Fibroblast of villous mesenchyme (primary cell): ENCODE measurements around the gene ZDHHC1. TPM values are rescaled to one million over a fixed set of nuclear protein-coding genes. Genes with fewer than 3 reads are reported as not detected.
"Not testable (repeated sequence)": the region's sequence is repeated elsewhere in the genome, so short reads cannot be mapped to it uniquely, and the experiment has no call there.

Source experiments
- DNase-seq: peaks from one replicate; pipeline ENCODE4 v3.0.0-alpha.2; 2010; ENCODE audit warnings: low read depth
- H3K4me3 ChIP-seq: 2 replicates; pipeline ENCODE4 v1.5.1; 2011; ENCODE audit warnings: low read depth, mild to moderate bottlenecking, low read length
- small RNA-seq: library from RNA; depleted of rRNA; stranded (forward); fragments of <200 nt; gene quantifications from one replicate; pipeline ENCODE3, GENCODE V24; 2012
- total RNA-seq: library from RNA; depleted of rRNA; stranded (reverse); fragments of >200 nt; gene quantifications from 2 replicates; pipeline ENCODE4 v1.2.3, GENCODE V29; 2012
- TF ChIP-seq, protein P1 (sequence below): IDR thresholded peaks from 2 replicates; pipeline ENCODE4 v1.5.1; 2012; ENCODE audit warnings: low read depth, mild to moderate bottlenecking, low read length; ENCODE audit not compliant: insufficient read depth

Gene ZDHHC1
- total RNA-seq, 1 donor = 5.2 TPM

DNA sequence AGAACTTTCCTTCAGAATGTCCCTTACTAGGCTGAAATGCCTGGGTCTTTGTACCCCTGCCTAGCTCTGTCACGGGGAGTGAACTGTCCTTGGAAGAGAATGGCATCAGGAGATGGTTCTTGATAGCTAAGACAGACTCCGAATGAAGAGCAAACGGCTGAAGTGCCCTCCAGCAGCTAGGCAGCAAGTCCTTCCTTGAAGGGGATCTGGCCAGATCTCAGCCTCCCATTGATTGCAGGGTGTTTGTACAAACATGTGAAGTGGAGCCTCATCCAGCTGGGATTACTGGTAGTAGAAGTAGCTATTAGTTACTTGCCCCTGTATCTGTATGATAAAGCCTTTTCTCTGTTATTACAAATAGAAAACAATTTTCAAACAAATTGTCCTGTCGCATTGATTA, 58.7 kb downstream of the ZDHHC1 start:
- no peak overlapping the region for H3K4me3 ChIP-seq
- TF ChIP-seq, protein P1, sequence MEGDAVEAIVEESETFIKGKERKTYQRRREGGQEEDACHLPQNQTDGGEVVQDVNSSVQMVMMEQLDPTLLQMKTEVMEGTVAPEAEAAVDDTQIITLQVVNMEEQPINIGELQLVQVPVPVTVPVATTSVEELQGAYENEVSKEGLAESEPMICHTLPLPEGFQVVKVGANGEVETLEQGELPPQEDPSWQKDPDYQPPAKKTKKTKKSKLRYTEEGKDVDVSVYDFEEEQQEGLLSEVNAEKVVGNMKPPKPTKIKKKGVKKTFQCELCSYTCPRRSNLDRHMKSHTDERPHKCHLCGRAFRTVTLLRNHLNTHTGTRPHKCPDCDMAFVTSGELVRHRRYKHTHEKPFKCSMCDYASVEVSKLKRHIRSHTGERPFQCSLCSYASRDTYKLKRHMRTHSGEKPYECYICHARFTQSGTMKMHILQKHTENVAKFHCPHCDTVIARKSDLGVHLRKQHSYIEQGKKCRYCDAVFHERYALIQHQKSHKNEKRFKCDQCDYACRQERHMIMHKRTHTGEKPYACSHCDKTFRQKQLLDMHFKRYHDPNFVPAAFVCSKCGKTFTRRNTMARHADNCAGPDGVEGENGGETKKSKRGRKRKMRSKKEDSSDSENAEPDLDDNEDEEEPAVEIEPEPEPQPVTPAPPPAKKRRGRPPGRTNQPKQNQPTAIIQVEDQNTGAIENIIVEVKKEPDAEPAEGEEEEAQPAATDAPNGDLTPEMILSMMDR = no peak
- no peak for DNase-seq

DNA sequence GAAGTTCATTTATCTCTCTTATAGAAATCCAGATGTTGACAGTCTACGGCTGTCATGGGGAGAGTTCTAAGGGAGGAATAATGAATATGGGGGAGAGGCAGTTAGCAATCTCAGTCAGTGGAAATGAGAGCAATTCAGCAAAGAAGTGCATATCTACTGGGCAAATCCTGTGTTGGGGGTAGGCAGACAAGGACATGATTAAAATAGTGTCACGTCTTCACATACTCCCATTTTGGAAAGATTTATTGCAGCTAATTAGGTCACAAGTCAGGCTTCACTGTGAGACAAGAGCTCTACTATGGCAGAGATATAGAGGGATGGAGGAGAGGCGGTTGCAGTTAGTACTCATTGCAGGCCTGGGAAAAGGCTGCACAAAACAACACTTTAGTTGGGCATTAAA, 59.9 kb downstream of the ZDHHC1 start:
- DNase-seq = no peak
- TF ChIP-seq, protein P1 = no peak
- H3K4me3 ChIP-seq = no peak overlapping the region

DNA sequence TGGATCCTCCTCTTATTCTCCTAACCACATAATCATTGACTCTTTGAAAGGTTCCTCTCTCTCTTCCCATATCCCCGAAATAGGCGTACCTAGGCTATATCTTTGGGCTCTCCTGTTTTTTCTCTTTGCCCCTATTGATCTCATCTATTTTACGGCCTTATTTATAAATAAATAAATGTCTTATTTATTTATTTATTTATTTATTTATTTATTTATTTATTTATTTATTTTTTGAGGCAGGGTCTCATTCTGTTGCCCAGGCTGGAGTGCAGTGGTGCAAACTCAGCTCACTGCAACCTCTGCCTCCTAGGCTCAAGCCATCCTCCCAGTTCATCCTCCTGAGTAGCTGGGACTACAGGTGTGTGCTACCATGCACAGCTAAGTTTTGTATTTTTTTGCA, 63.8 kb downstream of the ZDHHC1 start:
- DNase-seq, H3K4me3 ChIP-seq: not testable (repeated sequence)

DNA sequence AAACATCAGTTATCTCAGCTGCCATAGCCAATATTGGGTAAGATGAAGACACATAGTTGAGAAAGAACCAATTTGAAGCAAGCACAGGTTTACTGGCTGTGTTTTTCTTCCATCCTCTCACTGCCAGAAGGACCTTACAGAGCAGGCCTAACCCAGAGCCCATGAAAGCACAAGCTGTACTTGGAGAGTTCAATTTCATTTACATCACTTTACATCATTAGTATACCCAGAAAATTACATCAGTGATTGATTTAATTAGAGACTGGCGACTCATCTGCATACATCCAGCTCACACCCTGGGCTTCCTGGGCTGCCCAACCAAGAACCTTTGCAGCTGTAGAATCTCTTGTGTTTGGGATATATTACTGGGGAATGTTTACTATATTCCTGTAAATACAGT, 66.0 kb downstream of the ZDHHC1 start:
- H3K4me3 ChIP-seq = no peak overlapping the region
- TF ChIP-seq, protein P1 = no peak
- no peak for DNase-seq

DNA sequence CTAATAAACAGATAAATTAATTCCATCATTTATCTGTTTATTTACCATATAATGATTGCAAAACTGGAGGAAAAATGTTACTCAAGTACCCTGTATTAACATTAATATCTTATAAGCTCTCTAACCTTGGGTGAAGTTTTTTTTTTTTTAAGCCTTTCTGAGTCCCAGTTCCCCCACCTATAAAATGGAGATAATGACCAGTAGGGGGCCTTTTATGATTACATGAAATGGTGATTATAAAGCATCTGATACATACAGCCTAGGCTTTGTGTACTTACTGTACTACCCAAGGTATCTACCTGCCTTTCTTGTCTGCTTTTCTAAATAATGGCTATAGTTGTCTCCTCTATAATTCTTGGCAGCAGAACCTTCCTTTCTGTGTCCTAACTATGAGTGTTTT, 67.1 kb downstream of the ZDHHC1 start:
- H3K4me3 ChIP-seq = no peak overlapping the region
- TF ChIP-seq, protein P1 = peak; percentile 50
- DNase-seq = peak; percentile 38

DNA sequence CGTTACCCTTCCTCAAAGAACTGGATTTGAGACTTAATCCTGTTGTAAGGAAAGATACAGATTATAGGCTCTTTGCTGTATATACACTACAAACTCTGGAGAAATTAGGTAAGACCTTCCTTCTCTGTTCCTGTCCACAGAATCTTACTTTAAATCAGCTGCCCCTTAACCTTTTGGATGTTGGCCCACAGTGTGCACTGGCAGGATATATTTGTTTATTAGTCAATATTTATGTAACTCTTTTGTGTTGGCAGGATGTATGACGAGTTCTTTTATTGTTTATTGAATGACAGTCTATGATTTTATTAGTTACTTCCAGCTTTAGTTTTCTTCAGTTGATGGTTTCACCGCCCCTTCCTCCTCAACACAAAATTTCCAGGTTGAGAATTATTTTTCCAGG, 69.9 kb downstream of the ZDHHC1 start:
- no peak overlapping the region for H3K4me3 ChIP-seq
- no peak for DNase-seq
- TF ChIP-seq, protein P1 = no peak

DNA sequence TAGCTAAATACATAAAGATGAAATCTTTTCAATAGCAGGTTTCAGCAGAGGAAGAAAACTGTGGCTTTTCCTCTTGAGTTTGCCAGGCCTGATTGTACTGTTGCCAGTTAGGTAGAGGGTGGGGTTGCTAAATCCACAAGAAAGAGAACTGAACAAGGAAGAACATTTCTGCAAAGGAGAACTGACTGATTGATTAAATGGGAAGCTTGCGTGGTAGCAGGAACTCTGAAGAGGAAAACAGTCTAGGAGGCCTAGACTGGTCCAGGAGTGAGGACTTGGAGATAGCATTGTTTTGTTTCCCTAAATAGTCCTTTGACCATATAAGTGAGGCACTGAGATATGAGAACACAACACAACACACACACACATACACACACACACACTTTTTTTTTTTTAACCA, 70.9 kb downstream of the ZDHHC1 start:
- H3K4me3 ChIP-seq = no peak overlapping the region
- DNase-seq = no peak
- TF ChIP-seq, protein P1 = no peak

Small RNAs within 50 kb of the gene (small RNA-seq; reads per million reads assigned to genes)
- gene RNU1-123P = not detected

Other genes starting within 250 kb of the ZDHHC1 start
- 11.7 and 12.2 TPM in 2 replicates for gene NOL3, start 245.9 kb downstream of the ZDHHC1 start, total RNA-seq
- 9.3 and 9.9 TPM in 2 replicates for gene MATCAP1, start 232.5 kb downstream of the ZDHHC1 start, total RNA-seq
- gene EXOC3L1, start 226.3 kb downstream of the ZDHHC1 start, total RNA-seq = not detected in 2 replicates
- 64.1 and 75.1 TPM in 2 replicates for gene E2F4, start 224.3 kb downstream of the ZDHHC1 start, total RNA-seq
- gene ELMO3, start 217.3 kb downstream of the ZDHHC1 start, total RNA-seq = 0.43 and 0.64 TPM in 2 replicates
- gene TMEM208, start 189.3 kb downstream of the ZDHHC1 start, total RNA-seq = 25.5 and 29.0 TPM in 2 replicates
- 22.9 and 24.2 TPM in 2 replicates for gene FHOD1, start 169.0 kb downstream of the ZDHHC1 start, total RNA-seq
- gene SLC9A5, start 167.5 kb downstream of the ZDHHC1 start, total RNA-seq = 1.9 and 2.2 TPM in 2 replicates
- gene PLEKHG4, start 136.9 kb downstream of the ZDHHC1 start, total RNA-seq = 18.1 and 19.6 TPM in 2 replicates
- under 0.01 TPM in 1 of 2 replicates, not detected in the other for gene KCTD19, start 89.7 kb downstream of the ZDHHC1 start, total RNA-seq
- gene LRRC36, start 89.7 kb downstream of the ZDHHC1 start, total RNA-seq = not detected in 2 replicates
- 0.86 and 0.97 TPM in 2 replicates for gene TPPP3, start 23.0 kb downstream of the ZDHHC1 start, total RNA-seq
- not detected in 2 replicates for gene HSD11B2, start 14.6 kb upstream of the ZDHHC1 start, total RNA-seq
- gene ATP6V0D1, start 64.7 kb upstream of the ZDHHC1 start, total RNA-seq = 107 and 122 TPM in 2 replicates
- gene AGRP, start 67.1 kb upstream of the ZDHHC1 start, total RNA-seq = not detected in 2 replicates
- 25.5 and 35.1 TPM in 2 replicates for gene RIPOR1, start 112.4 kb upstream of the ZDHHC1 start, total RNA-seq
- gene CTCF, start 146.0 kb upstream of the ZDHHC1 start, total RNA-seq = 26.1 and 33.7 TPM in 2 replicates
- gene CARMIL2, start 228.7 kb upstream of the ZDHHC1 start, total RNA-seq = under 0.01 TPM in 2 replicates
- gene ACD, start 243.8 kb upstream of the ZDHHC1 start, total RNA-seq = 15.1 and 19.3 TPM in 2 replicates
- 0.97 and 2.6 TPM in 2 replicates for gene PARD6A, start 244.5 kb upstream of the ZDHHC1 start, total RNA-seq